DND-41 (cell line): ENCODE data around the gene TMPRSS6.

Source experiments
- ATAC-seq: fragments of 200-7000 bp; cut with Tn5 transposase; 3 replicates; pipeline ENCODE4 v1.9.1; 2021; ENCODE audit warnings: low read depth; ENCODE audit not compliant: insufficient read depth
- DNase-seq: peaks from one replicate; pipeline ENCODE4 v3.0.0-alpha.2; 2020
- H2AFZ ChIP-seq: 2 replicates; pipeline ENCODE4 v1.6.0; 2012; ENCODE audit warnings: low read depth, low read length
- H3K27ac ChIP-seq: 2 replicates; pipeline ENCODE4 v1.5.1; 2012; ENCODE audit warnings: low read length, inconsistent platforms
- H3K27me3 ChIP-seq: fragments of 200-600 bp; sonication (generic); 2 replicates; pipeline ENCODE4 v1.6.0; 2012; ENCODE audit warnings: low read length, mild to moderate bottlenecking, inconsistent platforms; ENCODE audit not compliant: insufficient read depth, poor library complexity
- H3K36me3 ChIP-seq: 2 replicates; pipeline ENCODE4 v1.5.1; 2012; ENCODE audit warnings: low read length, inconsistent platforms; ENCODE audit not compliant: insufficient read depth
- H3K4me1 ChIP-seq: 2 replicates; pipeline ENCODE4 v1.5.1; 2012; ENCODE audit warnings: mild to moderate bottlenecking, low read length; ENCODE audit not compliant: insufficient read depth
- H3K4me2 ChIP-seq: 2 replicates; pipeline ENCODE4 v1.6.0; 2012; ENCODE audit warnings: mild to moderate bottlenecking, moderate library complexity, low read length, inconsistent platforms; ENCODE audit not compliant: insufficient read depth
- H3K4me3 ChIP-seq, 2 experiments: fragments of 200-600 bp in 1 of 2; shearing (Covaris generic) in 1 of 2; 2 replicates each; pipeline ENCODE4 v1.5.1; 2012 to 2016; ENCODE audit warnings: inconsistent platforms in 2 of 2, low read length in 2 of 2, mild to moderate bottlenecking in 2 of 2, low read depth in 1 of 2, moderate library complexity in 1 of 2
- H3K79me2 ChIP-seq: 2 replicates; pipeline ENCODE4 v1.6.0; 2012; ENCODE audit warnings: low read length, inconsistent platforms; ENCODE audit not compliant: insufficient read depth
- H3K9ac ChIP-seq: 2 replicates; pipeline ENCODE4 v1.6.0; 2012; ENCODE audit warnings: low read depth, mild to moderate bottlenecking, inconsistent platforms, low read length, moderate library complexity
- H3K9me3 ChIP-seq: 2 replicates; pipeline ENCODE4 v1.5.1; 2012; ENCODE audit warnings: low read length, moderate library complexity, mild to moderate bottlenecking, inconsistent platforms; ENCODE audit not compliant: insufficient read depth, severe bottlenecking
- H4K20me1 ChIP-seq: 2 replicates; pipeline ENCODE4 v1.6.0; 2012; ENCODE audit warnings: low read length; ENCODE audit not compliant: insufficient read depth
- EZH2 ChIP-seq: IDR thresholded peaks from 3 replicates; pipeline ENCODE4 v1.6.1; 2012; ENCODE audit warnings: borderline replicate concordance, low read depth, mild to moderate bottlenecking, moderate library complexity, low read length, inconsistent platforms; ENCODE audit not compliant: severe bottlenecking
- TF ChIP-seq, protein P1 (sequence below): IDR thresholded peaks from 2 replicates; pipeline ENCODE4 v1.5.1; 2012; ENCODE audit warnings: borderline replicate concordance, low read length, moderate library complexity, mild to moderate bottlenecking; ENCODE audit not compliant: poor library complexity, severe bottlenecking; ENCODE audit errors: extremely low read depth

The TMPRSS6 gene

DNA sequence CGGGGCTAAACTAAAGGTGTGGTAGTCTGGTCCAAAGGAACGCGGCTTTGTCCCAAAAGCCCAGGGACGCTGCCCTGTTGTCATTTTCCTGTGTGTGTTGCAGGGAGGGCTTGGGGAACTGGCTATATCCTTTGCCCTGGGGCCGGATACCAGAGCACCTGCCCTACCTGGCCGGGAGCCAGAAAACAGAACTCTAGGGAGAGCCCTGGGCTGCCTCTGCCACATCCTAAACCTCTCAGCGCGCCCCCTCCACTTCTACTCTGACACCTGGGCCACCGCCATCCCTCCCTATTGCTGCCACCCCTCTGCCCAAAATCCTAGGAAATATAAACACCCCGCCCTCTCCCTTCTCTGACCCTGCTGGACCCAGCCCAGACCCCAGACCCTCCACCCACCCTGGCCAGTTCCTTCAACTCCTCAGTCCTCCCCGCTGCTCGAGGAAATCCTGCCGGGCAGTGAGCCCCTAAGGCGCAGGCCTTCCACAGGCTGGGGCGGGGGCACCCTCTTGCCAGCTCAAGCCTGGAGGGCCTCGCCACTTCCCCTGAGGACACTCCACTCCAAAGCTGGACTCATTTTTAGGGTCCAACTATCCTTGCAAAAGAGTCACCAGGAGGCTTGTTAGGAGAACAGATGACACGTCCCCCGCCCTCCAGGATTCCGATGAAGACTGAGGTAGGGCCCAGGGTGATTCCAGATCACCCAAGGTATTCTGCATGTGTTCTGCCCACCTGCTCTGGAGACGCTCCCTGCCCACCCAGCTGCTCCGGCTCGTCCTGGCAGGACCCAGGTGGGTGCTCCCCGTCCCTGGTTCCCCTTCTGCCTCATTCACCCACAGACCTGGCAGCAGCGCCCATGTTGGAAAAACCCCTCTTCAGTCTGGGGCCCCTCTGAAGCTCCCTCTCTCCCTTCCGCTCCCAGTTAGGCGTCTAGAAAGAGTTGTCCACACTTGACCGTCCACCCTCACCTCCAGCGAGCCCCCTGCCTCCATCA lies 45.8 kb downstream of the TMPRSS6 start:
- Histone ChIP-seq H3K36me3 (peaks cover 15% of the 10 kb centered on the region), H3K9me3 (no peaks in the 10 kb centered on the region), H3K4me1 (no peaks in the 10 kb centered on the region), H3K79me2 (no peaks in the 10 kb centered on the region), H3K27ac (no peak overlapping the region), H3K4me3 (no peak overlapping the region), H3K27me3 (no peaks in the 10 kb centered on the region), H4K20me1 (peaks cover 7% of the 10 kb centered on the region; the same call in 1 of the 2 replicates), H3K4me2 (no peak overlapping the region), H3K9ac (no peak overlapping the region), H2AFZ (no peak overlapping the region)
- ATAC-seq: 0 out of 3 replicates have a peak, but pooled peaks have one; percentile 22
- peak; percentile 23 for DNase-seq
- TF ChIP-seq EZH2: no peak
- TF ChIP-seq, protein P1, sequence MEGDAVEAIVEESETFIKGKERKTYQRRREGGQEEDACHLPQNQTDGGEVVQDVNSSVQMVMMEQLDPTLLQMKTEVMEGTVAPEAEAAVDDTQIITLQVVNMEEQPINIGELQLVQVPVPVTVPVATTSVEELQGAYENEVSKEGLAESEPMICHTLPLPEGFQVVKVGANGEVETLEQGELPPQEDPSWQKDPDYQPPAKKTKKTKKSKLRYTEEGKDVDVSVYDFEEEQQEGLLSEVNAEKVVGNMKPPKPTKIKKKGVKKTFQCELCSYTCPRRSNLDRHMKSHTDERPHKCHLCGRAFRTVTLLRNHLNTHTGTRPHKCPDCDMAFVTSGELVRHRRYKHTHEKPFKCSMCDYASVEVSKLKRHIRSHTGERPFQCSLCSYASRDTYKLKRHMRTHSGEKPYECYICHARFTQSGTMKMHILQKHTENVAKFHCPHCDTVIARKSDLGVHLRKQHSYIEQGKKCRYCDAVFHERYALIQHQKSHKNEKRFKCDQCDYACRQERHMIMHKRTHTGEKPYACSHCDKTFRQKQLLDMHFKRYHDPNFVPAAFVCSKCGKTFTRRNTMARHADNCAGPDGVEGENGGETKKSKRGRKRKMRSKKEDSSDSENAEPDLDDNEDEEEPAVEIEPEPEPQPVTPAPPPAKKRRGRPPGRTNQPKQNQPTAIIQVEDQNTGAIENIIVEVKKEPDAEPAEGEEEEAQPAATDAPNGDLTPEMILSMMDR: no peak

DNA sequence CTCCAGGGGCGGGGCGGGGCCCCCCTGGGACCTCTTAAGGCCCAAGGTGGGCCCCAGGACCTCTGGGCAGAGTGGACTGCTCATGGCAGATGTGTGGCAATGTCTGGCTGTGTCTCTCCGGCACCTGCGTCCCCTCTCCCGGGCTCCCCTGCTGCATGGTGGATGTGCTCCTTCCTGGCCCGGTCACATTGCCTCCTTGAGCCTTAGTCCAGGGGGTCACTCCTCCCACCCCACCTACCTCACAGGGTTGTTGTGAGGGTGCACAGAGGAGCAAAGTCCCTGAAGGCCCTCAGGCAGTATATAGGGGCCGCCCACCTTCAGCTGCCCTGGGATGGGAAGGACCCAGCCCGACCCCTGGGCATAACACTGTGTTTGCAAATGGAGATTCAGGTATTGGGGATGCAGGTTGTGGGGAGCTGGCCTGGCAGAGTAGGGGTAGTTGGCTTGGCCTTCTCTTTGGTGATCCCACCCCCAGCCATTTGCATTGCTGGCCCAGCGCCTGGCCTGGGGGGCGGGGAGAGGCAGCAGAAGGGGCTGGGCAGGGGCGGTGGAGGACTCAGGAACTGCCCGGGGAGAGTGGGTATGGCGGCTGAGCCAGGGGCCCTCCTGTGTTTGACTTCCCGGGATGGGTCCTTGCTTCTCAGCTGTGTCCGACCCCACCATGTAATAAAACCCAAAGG lies 46.7 kb downstream of the TMPRSS6 start:
- Histone ChIP-seq H3K4me3 (no peak overlapping the region), H3K27me3 (no peaks in the 10 kb centered on the region), H3K9me3 (no peaks in the 10 kb centered on the region), H3K4me2 (no peak overlapping the region), H3K79me2 (no peaks in the 10 kb centered on the region), H3K36me3 (peaks cover 24% of the 10 kb centered on the region), H3K27ac (no peak overlapping the region), H2AFZ (no peak overlapping the region), H3K9ac (no peak overlapping the region), H4K20me1 (peaks cover 9% of the 10 kb centered on the region; the same call in 1 of the 2 replicates), H3K4me1 (no peaks in the 10 kb centered on the region)
- DNase-seq (no peak), ATAC-seq (no peak)
- TF ChIP-seq, protein P1: no peak
- no peak for TF ChIP-seq EZH2

DNA sequence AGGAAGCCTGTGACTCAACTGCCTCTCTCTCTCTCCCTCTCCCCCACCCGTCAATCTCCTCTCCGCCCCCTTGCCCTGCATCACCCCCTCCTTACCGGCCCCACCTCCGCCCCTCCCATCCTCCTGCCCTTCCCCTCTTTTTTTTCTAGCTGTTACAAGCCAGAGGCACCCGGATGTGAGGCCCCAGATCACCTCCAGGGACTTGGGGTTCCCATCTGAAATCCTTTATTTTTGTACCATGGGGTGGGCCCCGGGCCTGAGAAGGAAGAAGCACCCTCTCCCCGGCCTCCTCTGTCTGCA lies 47.2 kb downstream of the TMPRSS6 start:
- H3K4me2 ChIP-seq: no peak overlapping the region
- TF ChIP-seq, protein P1: no peak
- TF ChIP-seq EZH2: no peak

More for the DNA sequence above, 47.2 kb downstream of the TMPRSS6 start:
- Histone ChIP-seq H3K9me3 (no peaks in the 10 kb centered on the region), H4K20me1 (peaks cover 12% of the 10 kb centered on the region; the same call in 1 of the 2 replicates), H3K4me1 (no peaks in the 10 kb centered on the region), H3K36me3 (peaks cover 29% of the 10 kb centered on the region), H3K4me3 (no peak overlapping the region), H3K27ac (no peak overlapping the region), H3K79me2 (no peaks in the 10 kb centered on the region), H3K27me3 (no peaks in the 10 kb centered on the region), H3K9ac (no peak overlapping the region), H2AFZ (no peak overlapping the region)
- ATAC-seq (no peak), DNase-seq (no peak)
